NCI-H1436 (cell line): ENCODE data around the gene LOXL3.

ENCODE experiments used
- DNase-seq: peaks from one replicate; lab custom pipeline; 2025; lab: John Stamatoyannopoulos, UW

Gene LOXL3, protein sequence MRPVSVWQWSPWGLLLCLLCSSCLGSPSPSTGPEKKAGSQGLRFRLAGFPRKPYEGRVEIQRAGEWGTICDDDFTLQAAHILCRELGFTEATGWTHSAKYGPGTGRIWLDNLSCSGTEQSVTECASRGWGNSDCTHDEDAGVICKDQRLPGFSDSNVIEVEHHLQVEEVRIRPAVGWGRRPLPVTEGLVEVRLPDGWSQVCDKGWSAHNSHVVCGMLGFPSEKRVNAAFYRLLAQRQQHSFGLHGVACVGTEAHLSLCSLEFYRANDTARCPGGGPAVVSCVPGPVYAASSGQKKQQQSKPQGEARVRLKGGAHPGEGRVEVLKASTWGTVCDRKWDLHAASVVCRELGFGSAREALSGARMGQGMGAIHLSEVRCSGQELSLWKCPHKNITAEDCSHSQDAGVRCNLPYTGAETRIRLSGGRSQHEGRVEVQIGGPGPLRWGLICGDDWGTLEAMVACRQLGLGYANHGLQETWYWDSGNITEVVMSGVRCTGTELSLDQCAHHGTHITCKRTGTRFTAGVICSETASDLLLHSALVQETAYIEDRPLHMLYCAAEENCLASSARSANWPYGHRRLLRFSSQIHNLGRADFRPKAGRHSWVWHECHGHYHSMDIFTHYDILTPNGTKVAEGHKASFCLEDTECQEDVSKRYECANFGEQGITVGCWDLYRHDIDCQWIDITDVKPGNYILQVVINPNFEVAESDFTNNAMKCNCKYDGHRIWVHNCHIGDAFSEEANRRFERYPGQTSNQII

DNA sequence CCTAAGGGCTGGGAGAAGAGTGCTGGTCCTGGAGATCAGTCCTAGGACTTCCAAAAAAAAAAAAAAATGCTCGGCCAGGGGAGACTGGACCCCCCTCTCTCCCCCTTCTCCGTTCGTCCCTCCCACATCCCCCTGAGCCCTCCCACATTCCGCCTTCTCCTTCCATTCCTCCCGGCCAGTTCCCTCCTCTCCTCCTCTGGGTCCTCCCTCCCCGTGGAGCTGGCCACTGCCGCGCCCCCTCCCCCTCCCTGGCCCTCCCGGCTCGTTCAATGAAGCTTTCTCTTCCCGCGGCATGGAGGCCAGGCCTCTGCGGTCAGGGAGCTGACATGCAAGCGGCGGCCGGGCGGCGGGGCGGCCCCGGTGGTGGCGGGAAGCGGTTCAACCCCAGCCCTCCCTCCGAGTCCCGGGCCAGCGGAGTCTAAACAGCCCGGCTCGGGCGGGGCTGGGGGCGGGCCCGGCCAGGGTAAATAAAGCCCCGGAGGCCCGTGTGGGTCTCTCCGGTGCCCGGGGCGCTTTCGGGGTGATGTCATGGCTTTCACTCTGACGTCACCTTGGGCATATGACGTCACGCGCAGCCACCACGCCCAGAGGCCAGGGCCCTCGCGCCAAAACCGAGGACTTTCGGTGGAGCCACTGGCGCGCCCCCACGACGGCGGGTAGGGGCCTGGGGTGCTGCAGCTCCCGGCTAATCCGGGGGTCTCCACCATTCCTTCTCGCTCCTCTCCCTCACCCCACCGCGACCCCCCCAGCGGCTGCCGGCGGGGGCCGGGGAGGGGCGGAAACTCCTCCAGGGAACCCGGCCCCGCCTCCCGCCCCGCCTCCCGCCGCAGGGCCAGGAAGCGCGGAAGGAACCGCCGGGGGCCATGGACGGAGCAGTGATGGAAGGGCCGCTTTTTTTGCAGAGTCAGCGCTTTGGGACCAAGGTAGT lies at the start of gene LOXL3, which contains the start of gene DOK1:
TSS of gene LOXL3 (minus strand) at position 51 of the 928 bp plus-strand sequence. CDS start 1,308 bp downstream, outside the sequence.
TSS of gene DOK1 (plus strand) at position 829 of the 928 bp plus-strand sequence. CDS start at position 864, 35 bp downstream.
- DNase-seq: peak; percentile 52

DNA sequence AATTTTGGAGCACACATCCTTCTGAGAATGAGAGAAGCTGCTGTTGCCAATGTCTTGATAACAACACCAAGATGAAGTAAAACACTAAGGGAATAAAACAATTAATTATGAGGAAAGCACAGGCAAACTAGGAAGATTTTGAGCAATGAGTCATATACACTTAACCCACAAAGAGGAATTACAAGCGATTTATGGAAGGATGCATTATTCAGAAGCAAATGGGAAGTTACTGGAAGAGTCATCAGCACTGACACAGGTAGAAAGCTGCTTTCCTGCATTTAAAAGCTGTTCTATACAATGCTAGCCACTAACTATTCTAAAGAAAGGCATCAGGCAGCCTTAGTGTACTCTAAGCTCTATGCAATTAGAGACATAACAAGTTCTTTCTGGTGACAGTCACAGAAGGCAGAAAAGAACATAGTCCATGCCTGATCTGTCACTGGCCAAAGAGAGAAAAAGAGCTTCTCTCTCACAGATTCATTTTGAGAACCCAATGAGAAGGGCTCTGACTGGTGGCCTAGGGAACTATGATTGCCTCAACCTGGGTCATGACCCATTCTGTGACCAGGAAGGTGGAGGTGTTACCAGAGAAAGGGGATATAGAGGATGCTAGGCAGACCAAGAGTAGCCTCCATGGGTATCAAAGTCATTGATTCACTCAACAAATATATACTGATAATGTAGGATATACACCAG lies 49.0 kb upstream of the LOXL3 start:
- no peak for DNase-seq

DNA sequence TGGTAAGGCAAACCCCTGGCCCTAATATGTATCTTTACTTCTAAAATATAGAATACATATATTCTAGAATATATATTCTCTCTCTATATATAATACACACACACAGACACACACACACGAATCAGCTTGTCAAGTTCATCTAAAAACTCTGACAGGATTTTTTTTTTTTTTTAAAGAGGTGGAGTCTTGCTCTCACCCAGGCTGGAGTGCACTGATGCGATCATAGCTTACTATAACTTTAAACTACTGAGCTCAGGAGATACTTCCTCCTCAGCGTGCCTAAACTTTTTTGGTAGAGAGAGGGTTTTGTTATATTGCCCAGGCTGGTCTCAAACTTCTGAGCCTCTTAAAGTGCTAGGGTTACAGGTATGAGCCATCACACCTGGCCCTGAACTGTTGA lies 45.9 kb upstream of the LOXL3 start:
- no peak for DNase-seq

DNA sequence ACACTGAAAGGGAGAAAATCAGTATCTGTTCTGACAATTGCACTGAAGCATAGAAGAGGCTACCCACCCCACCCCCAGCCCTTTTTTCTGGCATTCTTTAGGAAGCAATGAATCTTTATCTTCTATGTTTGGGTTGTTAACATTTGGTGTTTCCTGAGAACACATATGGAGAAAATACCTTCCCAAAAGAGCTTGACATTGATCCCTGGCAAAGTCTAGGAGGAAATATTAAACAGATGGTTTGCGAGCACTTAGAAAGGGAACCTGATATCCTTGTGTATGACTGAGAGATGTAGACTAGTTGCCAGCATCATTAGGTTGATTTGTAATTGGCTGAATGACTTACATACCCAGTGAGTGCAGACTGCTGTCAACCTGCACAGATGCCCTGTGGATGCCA lies 43.7 kb upstream of the LOXL3 start:
- DNase-seq: peak; percentile 54

DNA sequence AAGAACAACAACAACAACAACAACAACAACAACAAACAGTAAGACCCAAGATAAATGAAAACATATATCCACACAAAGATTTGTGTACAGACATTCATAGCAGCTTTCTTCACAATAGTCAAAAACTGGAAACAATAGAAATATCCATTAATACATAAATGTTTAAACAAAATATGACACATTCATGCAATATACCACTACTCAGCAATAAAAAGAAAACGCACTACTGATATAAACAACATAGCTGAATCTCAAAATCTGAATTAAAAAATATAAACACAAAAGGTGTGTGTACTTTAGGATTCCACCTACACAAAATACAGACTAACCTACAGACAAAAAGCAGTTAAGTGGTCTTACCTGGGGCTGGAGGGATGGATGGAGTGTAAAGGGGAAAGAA lies 42.8 kb upstream of the LOXL3 start:
- DNase-seq: no peak

DNA sequence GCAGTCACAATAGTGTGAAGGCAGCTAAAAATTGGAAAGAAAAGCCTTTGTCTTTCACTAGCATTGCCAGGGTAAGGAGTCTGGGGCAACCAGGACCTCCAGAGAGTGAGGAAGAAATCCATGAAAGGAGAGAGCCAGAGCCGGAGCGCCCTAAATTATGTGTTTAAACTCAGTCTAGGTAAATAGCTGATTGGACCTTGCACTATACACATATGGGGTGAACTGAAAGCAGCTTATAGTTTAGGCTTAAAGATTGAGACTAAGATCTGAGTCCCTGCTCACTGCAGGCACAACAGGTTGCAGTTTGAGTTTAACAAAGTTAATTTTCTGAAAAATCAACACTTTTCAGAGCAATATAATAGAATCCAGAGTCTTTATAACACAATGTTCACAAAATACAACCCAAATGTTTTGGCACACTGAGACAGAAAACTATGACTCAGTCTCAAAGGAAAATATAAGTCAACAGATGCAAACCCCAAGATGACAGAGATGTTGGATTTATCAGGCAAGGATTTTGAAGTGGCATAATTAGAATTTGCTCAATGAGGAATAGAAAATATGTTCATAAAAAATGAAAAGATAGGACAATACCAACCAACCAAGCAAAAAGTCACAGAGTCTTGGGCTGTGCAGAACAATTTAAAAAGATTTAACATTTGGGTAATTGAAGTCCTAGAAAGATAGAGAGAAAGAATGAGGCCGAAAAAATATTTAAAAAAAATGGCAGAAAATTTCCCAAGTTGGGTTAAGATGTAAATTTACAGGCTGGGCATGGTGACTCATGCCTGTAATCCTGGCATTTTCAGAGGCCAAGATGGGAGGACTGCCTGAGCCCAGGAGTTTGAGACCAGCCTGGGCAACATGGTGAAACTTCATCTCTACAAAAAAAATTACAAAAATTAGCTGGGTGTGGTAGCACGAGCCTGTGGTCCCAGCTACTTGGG lies 40.4 kb upstream of the LOXL3 start:
- no peak for DNase-seq

DNA sequence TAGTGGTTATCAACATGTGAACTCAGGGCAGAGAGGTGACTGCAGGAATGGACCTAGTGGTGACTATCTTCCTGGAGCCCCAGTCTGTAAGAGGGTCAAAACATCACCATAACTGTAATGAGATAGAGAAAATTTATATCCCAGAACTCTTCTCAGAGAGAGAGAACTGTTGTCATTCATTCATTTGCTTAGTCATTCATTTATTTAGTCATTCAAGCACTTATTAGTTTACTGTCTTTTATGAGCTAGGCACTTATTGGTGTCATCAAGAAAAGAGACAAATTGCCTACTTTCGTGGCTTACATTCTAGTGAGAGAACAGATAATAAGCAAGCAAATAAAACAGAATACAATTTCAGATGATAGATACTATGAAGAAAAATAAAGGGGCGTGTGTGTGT lies 34.9 kb upstream of the LOXL3 start:
- DNase-seq: no peak

DNA sequence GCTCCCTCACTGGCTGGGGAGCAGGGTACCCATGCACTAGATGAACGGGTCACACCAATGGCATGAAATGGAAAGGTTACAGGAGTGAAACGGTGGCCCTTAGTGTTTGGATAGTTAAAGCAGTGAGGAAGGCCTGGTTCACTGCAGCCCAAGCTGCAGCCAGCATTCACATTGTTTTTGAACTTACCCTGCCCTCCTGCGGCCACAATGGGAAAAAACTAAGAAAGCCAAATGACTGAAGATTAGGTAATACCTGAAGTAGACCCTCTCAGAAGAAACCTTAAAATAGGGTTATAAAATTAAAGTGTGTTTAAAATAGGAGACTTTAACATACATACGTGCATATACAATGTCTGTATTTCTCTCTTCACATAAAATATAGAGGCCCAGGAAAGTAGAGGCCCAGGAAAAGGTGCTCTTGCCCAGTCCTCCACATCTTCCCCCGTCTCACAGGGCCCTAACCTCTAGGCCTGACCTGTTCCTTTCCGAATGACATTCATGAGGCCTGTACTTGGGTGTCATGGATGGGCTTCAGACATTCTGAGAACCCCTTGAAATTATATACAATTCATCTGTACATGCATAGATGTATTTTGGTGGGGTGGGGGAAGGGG lies 34.0 kb upstream of the LOXL3 start:
- DNase-seq: peak; percentile 62

DNA sequence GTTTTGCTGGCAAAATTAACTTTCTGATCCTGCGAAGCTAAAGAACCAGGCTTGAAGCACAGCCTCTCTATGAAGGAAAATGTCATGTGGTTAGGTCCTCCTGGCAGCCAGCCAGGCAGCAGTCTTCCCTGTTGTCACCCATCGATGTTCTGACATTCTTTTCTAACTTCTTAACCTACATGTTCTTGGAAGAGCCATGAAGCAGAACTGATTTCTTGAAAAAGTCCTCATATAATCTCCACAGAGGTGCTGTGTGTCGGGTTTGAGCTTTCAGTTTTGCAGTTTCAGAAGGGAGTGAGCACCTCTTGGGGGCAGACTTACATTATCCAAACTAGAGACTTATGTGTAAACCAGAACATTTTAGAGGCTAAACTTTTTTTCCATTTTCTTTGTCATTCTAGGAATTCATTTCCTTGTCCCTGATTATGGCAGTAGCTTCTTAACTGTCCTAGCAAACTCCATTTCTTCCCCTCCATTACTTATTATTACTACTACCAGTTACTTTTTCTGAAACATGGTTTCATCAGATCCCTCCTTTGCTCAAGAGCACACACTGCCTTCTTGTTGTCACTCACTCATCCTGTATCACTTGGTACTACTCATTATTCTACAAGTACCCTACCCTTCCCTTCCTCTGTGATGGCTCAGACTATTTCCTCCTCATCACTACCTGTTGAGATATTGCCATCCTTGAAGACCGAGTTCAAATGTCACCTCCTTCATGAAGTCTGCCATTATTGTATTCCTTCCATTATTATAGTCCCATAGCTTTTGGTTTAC lies 31.9 kb upstream of the LOXL3 start:
- no peak for DNase-seq

DNA sequence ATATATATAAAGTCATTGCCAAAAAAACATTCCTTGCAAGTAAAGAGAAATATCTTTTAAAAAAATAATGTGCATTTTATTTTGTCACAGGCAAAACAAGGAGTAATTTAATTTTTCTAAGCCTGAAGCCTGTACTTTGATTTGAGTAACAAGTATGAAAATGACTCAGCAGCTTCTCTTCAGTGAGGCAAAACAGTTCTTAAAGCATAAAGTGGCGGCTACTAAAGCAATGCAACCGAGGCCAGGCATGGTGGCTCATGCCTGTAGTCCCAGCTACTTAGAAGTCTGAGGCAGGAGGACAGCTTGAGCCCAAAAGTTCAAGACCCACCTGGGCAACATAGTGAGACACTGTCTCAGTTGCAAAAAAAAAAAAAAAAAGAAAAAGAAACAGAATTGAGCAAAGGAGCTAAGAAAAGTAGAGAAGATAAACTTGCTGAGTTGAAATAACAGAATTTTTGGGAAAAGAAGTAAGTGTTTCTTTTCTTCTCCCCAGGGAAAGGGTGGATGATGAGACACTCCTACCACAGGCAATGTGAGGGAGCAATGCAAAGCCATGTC lies 30.4 kb upstream of the LOXL3 start:
- DNase-seq: no peak

DNA sequence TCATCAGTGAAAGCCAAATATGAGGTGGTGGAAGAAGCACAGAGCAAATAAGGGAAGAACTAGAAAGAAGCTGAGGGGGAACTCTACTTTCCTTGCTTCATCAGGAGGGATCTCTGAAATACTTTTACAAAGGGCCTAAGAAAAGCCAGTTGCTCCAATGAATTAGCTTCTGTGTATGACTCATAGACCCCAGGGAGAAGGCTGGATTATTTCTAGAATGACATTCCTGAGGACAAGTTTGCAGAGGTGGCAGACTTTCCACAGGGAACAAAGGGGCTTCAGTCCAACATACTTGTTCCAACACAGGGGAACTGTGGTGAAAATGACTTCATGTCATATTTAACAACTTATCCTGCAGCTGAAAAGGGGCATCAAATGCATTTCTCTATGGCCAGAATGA lies 29.8 kb upstream of the LOXL3 start:
- no peak for DNase-seq

DNA sequence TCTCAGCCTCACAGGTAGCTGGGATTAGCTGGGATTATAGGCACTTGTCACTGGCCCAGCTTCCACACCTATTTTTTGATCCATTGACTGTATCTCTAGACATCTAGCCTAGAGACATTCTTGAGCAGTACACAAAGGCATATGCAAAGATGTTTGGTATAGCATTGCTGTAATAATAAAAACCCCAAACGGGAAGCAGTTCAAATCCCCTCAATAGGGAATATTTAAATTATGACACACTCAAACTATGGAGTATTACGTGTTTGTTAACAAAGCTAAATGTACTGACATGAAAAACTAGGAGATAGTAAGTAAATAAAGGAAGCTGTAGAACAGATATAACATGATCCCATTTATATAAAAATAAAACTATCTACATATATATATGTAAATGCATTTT lies 28.4 kb upstream of the LOXL3 start:
- DNase-seq: no peak

DNA sequence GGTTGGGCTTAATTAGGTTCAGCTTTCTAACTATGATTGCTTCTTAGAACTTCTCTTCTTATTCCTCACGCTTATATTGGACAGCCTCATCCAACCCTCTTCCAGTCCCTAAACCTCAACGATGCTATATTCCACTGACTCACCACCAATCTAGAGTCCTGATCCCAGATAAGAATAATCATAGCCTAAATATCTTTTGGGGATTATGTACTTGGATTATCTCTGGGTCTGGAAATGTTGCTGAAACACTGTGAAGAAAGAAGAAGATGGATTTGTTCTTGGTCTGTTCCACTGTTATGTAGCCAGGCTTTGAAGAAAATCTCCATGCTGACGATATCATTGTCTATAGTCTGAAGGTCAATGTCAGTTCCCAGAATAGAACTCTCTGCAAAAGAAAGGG lies 27.7 kb upstream of the LOXL3 start:
- DNase-seq: no peak

DNA sequence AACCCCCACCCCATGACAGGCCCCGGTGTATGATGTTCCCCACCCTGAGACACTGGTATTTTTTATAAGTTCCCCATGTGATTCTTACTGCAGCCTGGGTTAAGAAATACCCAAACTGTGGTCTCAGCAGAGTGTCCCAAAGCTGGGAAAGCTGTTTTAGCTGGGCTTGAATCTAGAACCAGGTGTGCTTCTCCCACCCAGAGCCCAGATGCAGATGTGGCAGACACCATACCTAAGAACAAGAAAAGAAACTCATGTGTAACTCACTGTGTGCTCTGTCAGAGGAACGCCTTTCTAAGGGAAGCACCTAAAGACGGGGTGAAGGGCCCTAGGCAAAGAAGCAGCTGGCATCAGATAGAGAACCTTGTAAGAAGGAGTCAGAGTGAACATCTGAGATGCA lies 24.7 kb upstream of the LOXL3 start:
- DNase-seq: no peak

DNA sequence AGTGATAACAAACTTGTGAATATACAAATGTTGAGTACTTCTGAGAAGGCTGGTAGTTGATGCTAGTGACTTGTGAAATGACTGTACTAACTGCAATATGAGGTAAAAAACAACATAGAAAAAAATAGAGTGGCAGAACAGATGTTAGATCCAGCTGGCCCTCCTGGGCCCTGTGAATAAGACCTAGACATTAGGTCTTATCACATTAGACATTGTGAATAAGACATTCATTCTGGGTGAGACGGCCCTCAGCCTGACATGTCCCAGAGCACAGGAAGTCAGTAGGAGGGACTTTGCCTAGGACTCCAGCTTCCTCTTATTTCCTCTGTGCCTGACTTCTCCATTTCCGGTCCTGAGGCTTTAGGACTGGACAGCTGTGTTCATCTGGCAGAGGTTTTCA lies 23.7 kb upstream of the LOXL3 start:
- DNase-seq: no peak

DNA sequence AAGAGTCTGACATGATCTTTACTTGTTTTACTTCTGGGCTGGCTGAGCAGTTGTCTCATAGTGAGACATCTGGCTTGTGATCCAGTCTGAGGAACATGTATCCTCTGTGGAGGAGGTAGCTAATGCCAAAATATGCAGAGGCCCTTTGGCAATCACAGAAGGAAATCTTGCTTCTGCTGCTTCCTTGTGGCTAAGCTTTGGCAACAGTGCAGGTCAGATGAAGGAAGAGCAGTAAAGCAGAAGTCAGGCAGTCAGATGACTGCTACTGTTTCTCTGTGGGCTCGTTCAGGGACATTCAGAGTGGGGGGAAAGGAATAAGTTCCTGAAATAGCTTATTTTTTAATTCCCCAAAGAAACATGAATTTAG lies 23.1 kb upstream of the LOXL3 start:
- no peak for DNase-seq

DNA sequence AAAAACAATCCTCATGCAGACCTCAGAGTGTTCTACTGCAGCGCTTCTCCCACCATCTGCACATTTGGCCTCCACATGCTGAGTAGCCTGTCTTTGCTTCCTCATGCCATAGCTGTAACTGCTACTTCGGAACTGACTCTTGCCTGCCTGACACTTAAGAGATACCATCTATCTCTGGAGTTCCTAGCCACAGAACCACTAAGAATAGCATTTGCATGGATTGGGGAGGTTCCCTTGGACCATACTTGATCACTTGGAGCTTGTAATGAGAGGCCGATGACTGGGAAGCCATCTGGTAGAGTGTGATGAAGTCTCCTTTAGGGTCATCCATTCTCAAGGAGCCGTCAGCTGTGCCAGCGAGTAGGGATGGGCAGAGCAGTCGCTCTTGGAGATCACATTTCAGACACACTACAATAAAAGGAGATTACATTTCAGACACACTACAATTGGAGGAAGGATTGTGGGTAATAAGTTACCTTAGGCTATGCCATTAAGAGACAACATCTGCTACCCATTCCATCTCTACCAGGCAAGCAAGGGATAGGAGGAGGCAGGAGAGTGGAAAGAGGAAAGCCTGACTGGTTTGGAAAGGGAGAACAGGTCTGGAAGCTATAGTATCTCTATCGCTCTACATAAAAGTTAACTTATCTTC lies 22.6 kb upstream of the LOXL3 start:
- no peak for DNase-seq

DNA sequence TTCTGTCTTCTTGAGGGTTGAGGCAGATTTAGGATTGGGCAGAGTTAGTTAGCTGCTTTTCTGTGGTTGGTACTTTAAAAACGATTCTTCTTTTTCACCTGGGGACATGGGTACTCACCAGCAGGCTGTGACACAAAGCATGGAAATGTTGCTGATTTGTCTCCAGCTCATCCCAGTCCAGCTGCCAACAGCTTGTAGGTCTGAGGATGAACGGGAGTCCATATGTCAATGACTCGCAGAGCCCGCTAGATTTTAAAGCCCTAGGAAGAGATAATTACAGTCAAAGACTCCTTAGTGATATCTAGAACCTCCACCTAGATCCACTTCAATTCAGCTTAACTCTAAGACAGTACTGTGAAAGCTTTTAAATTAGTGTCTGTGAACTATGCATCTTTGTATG lies 21.6 kb upstream of the LOXL3 start:
- no peak for DNase-seq
